ENCODE measurements around the gene ITGB3.

DNA sequence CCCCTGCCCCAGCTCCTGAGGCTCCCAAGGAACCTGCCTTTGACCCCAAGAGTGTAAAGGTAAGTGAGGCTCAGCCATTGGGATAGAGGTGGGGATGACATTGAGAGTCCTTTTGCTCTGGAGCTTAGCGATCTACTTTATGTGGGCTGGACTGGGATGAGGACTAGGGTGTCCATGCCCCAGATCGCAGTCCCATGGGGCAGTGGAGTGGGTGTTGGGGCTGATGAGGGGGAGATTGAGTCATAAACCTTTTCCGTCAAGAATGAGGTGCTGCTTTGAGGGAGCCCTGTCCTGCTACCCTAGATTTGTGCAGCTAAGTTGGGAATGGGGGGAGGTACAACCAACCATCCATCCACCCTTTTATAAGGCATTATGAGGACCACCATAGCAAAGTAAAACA lies 44.1 kb upstream of the ITGB3 start:
- TF ChIP-seq, protein P1, sequence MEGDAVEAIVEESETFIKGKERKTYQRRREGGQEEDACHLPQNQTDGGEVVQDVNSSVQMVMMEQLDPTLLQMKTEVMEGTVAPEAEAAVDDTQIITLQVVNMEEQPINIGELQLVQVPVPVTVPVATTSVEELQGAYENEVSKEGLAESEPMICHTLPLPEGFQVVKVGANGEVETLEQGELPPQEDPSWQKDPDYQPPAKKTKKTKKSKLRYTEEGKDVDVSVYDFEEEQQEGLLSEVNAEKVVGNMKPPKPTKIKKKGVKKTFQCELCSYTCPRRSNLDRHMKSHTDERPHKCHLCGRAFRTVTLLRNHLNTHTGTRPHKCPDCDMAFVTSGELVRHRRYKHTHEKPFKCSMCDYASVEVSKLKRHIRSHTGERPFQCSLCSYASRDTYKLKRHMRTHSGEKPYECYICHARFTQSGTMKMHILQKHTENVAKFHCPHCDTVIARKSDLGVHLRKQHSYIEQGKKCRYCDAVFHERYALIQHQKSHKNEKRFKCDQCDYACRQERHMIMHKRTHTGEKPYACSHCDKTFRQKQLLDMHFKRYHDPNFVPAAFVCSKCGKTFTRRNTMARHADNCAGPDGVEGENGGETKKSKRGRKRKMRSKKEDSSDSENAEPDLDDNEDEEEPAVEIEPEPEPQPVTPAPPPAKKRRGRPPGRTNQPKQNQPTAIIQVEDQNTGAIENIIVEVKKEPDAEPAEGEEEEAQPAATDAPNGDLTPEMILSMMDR (IDR thresholded peaks at IDR 0.05) = no peak
- TF ChIP-seq POLR2A (IDR thresholded peaks at IDR 0.05; ENCODE audit: low read depth) (no peak), POLR2AphosphoS5 (IDR thresholded peaks at IDR 0.05) (no peak)

Measured in esophagus muscularis mucosa (tissue), 3 donors.